OCI-LY1 (cell line): Measurements from ENCODE around the gene RBP5.

Experiments used
- H2AFZ ChIP-seq: fragments of 200-600 bp; sonication (generic), shearing (Covaris generic); 2 replicates; pipeline ENCODE4 v1.6.0; 2014; ENCODE audit warnings: antibody characterized with exemption, mild to moderate bottlenecking, low read length
- H3F3A ChIP-seq: fragments of 200-600 bp; sonication (generic), shearing (Covaris generic); 2 replicates; pipeline ENCODE4 v1.6.0; 2014; ENCODE audit warnings: mild to moderate bottlenecking, antibody characterized with exemption, low read length, moderate library complexity; ENCODE audit not compliant: insufficient read depth
- H3K27ac ChIP-seq: fragments of 200-600 bp; sonication (generic); 2 replicates; pipeline ENCODE4 v1.5.1; 2014; ENCODE audit warnings: low read length, mixed run types, mild to moderate bottlenecking, low read depth; ENCODE audit not compliant: poor library complexity, severe bottlenecking
- H3K27me3 ChIP-seq: fragments of 200-600 bp; sonication (generic); 2 replicates; pipeline ENCODE4 v1.6.0; 2014; ENCODE audit warnings: antibody characterized with exemption, mild to moderate bottlenecking, low read length, moderate library complexity; ENCODE audit not compliant: insufficient read depth
- H3K36me3 ChIP-seq: fragments of 200-600 bp; sonication (generic); 2 replicates; pipeline ENCODE4 v1.6.1; 2014; ENCODE audit warnings: mild to moderate bottlenecking, antibody characterized with exemption, low read length, moderate library complexity, mixed read lengths; ENCODE audit not compliant: insufficient read depth
- H3K4me1 ChIP-seq: fragments of 200-600 bp; sonication (generic); 2 replicates; pipeline ENCODE4 v1.5.1; 2014; ENCODE audit warnings: mild to moderate bottlenecking, low read length, moderate library complexity; ENCODE audit not compliant: insufficient read depth, severe bottlenecking
- H3K4me2 ChIP-seq: fragments of 200-600 bp; sonication (generic), shearing (Covaris generic); 2 replicates; pipeline ENCODE4 v1.6.1; 2014; ENCODE audit warnings: low read length
- H3K4me3 ChIP-seq: fragments of 200-600 bp; sonication (generic); 2 replicates; pipeline ENCODE4 v1.5.1; 2014; ENCODE audit warnings: low read length, low read depth, mild to moderate bottlenecking, mixed read lengths; ENCODE audit not compliant: poor library complexity, severe bottlenecking
- H3K79me2 ChIP-seq: fragments of 200-600 bp; shearing (Covaris generic); 2 replicates; pipeline ENCODE4 v1.6.1; 2016; ENCODE audit warnings: mixed run types, low read length, mixed read lengths; ENCODE audit not compliant: insufficient read depth
- H3K9ac ChIP-seq: fragments of 200-600 bp; sonication (generic), shearing (Covaris generic); 2 replicates; pipeline ENCODE4 v1.6.1; 2014; ENCODE audit warnings: mild to moderate bottlenecking, low read length, mixed read lengths
- H3K9me2 ChIP-seq: fragments of 200-600 bp; sonication (generic), shearing (Covaris generic); 2 replicates; pipeline ENCODE4 v1.6.1; 2014; ENCODE audit warnings: low read depth, mild to moderate bottlenecking, low read length, mixed read lengths
- H3K9me3 ChIP-seq: fragments of 200-600 bp; shearing (Covaris generic); 2 replicates; pipeline ENCODE4 v1.6.1; 2014; ENCODE audit warnings: low read length, mixed read lengths
- H4K20me1 ChIP-seq: fragments of 200-600 bp; sonication (generic), shearing (Covaris generic); 2 replicates; pipeline ENCODE4 v1.6.0; 2016; ENCODE audit warnings: mild to moderate bottlenecking, low read length; ENCODE audit not compliant: insufficient read depth
- CTCF ChIP-seq: fragments of 200-600 bp; sonication (generic), shearing (Covaris generic); IDR thresholded peaks from 2 replicates; pipeline ENCODE4 v1.5.1; 2017; ENCODE audit warnings: mild to moderate bottlenecking, antibody characterized with exemption, low read length, moderate library complexity, mixed read lengths
- EZH2 ChIP-seq: fragments of 200-600 bp; sonication (generic), shearing (Covaris generic); IDR thresholded peaks from 2 replicates; pipeline ENCODE4 v1.8.0; 2017; ENCODE audit warnings: borderline replicate concordance, mixed run types, mild to moderate bottlenecking, antibody characterized with exemption, low read length, moderate library complexity, mixed read lengths

The RBP5 gene

DNA sequence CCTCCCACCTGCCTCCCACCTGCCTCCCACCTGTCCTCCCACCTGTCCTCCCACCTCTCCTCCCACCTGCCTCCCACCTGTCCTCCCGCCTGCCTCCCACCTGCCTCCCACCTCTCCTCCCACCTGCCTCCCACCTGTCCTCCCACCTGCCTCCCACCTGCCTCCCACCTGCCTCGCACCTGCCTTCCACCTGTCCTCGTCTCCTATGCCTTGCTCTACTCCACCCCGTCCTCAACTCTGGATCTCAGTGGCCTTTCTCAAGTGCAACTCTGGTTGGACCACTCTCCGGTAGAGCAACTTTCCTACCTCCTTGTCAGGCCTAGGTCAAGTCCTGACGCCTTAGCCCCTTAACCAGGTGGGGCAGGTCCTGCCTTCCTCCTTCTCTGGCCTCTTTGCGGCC is 31.5 kb upstream of the RBP5 start:
- no peaks in the 10 kb centered on the region for H3K9me2 ChIP-seq
- H3F3A ChIP-seq = no peaks in the 10 kb centered on the region
- no peak overlapping the region for H2AFZ ChIP-seq
- TF ChIP-seq EZH2 (no peak), CTCF (no peak)
- H3K36me3 ChIP-seq = no peaks in the 10 kb centered on the region
- no peak overlapping the region for H3K4me2 ChIP-seq
- no peaks in the 10 kb centered on the region for H4K20me1 ChIP-seq
- H3K9ac ChIP-seq = no peak overlapping the region
- no peak overlapping the region for H3K27ac ChIP-seq
- no peaks in the 10 kb centered on the region for H3K4me1 ChIP-seq
- H3K4me3 ChIP-seq = no peak overlapping the region
- no peaks in the 10 kb centered on the region for H3K79me2 ChIP-seq
- no peaks in the 10 kb centered on the region; the same call in 1 of the 2 replicates for H3K27me3 ChIP-seq
- no peaks in the 10 kb centered on the region for H3K9me3 ChIP-seq

DNA sequence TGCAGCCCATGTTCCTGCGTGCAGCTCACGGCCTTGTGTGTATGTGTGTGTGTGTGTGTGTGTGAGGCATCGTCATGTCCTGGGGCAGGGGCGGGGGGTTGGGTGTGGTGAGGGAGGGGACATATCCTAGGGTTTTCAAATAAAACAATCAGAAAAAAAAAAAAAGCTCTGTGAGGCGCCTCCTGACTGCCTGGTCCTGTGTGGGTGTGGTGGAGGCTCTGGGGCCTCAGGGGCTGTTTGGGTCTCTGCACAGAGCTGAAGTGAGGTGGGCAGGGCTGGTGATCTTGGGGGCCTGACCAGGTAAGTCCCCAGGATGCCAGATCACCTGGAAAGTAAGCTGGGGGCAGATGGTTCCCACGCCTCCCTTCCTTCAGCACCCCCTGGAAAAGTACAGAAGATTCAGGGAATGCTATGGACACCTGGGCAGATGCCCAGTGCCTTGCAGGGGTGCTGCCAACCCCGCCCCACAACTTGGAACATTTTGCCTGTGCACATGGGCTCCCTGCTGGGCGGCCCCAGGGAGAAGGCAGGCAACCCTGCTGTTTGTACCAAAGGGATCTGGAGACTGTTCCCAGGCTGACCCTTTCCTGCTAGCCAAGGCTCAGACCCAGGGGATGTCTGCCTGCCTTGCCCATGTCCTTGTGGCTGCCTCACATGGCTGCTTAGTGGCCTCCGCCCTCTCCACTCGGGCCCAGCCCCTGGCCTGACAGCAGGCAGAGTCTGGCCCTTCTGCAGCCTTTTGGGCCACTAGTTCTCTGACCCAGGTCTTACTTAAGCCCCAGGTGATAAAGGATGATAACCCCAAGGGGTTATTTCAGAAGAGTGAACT is 30.3 kb upstream of the RBP5 start:
- Histone ChIP-seq H2AFZ (no peak overlapping the region), H3K4me1 (no peaks in the 10 kb centered on the region), H4K20me1 (no peaks in the 10 kb centered on the region), H3K4me2 (no peak overlapping the region), H3K27me3 (no peaks in the 10 kb centered on the region; the same call in 1 of the 2 replicates), H3F3A (no peaks in the 10 kb centered on the region), H3K79me2 (no peaks in the 10 kb centered on the region), H3K9me2 (no peaks in the 10 kb centered on the region), H3K9me3 (no peaks in the 10 kb centered on the region), H3K36me3 (no peaks in the 10 kb centered on the region), H3K9ac (no peak overlapping the region), H3K27ac (no peak overlapping the region), H3K4me3 (no peak overlapping the region)
- TF ChIP-seq CTCF = no peak
- TF ChIP-seq EZH2 = no peak

- no peaks in the 10 kb centered on the region for H3K36me3 ChIP-seq
- no peak overlapping the region for H3K9ac ChIP-seq
- no peak overlapping the region for H2AFZ ChIP-seq
- H3K9me3 ChIP-seq = no peaks in the 10 kb centered on the region
- H3K27ac ChIP-seq = no peak overlapping the region
- H3K27me3 ChIP-seq = no peaks in the 10 kb centered on the region; the same call in 1 of the 2 replicates
- no peak overlapping the region for H3K4me3 ChIP-seq
- H4K20me1 ChIP-seq = no peaks in the 10 kb centered on the region
- H3K4me1 ChIP-seq = no peaks in the 10 kb centered on the region
- TF ChIP-seq CTCF (no peak), EZH2 (no peak)
- no peaks in the 10 kb centered on the region for H3F3A ChIP-seq
- H3K79me2 ChIP-seq = no peaks in the 10 kb centered on the region
- H3K9me2 ChIP-seq = no peaks in the 10 kb centered on the region
- H3K4me2 ChIP-seq = no peak overlapping the region
Measured at GRCh38 chr12:7157391-7157790, 28.7 kb upstream of the RBP5 start.
